ENCODE results near the gene RAPGEF4. TPM values are rescaled to one million over a fixed set of nuclear protein-coding genes. Genes with fewer than 3 reads are reported as not detected.

Gene RAPGEF4
- total and polyA plus RNA-seq, 9 of the 15 experiments (the other 6 are each of a cell fraction or from before 2014, with no cell fraction given): 0.04 to 0.33 (median 0.13) TPM; not detected in 6

GRCh38 chr2:172931256-172931894, 195.7 kb downstream of the RAPGEF4 start (continued):
- TF ChIP-seq HDAC8 (tag; IDR thresholded peaks at IDR 0.05): no peak
- peak; percentile 83 for TF ChIP-seq TCF3 (CRISPR knock-in tag; IDR thresholded peaks at IDR 0.05)
- TF ChIP-seq TAF1 (IDR thresholded peaks at IDR 0.05; ENCODE audit: control insufficient read depth, extremely low read depth, insufficient read depth, low read length, severe bottlenecking): no peak
- TF ChIP-seq MTA1 (IDR thresholded peaks at IDR 0.05; ENCODE audit: borderline replicate concordance): no peak; the same call in 1 of the 2 replicates
- no peak for TF ChIP-seq ZNF146 (CRISPR knock-in tag; IDR thresholded peaks at IDR 0.05; ENCODE audit: unreplicated experiment)
- TF ChIP-seq MCM5 (IDR thresholded peaks at IDR 0.05; ENCODE audit: low read depth): no peak
- TF ChIP-seq CBFA2T3 (IDR thresholded peaks at IDR 0.05): peak; percentile 84
- TF ChIP-seq THRAP3 (IDR thresholded peaks at IDR 0.05; ENCODE audit: borderline replicate concordance): no peak
- no peak for TF ChIP-seq NR3C1 (CRISPR knock-in tag; IDR thresholded peaks at IDR 0.05)
- no peak for TF ChIP-seq SMARCB1 (IDR thresholded peaks at IDR 0.05; ENCODE audit: insufficient read length, low read depth)
- peak; percentile 45; the same call in 1 of the 2 replicates for TF ChIP-seq NCOR1 (IDR thresholded peaks at IDR 0.05)
- TF ChIP-seq CCAR2 (IDR thresholded peaks at IDR 0.05; ENCODE audit: low read depth, low read length): no peak
- peak; percentile 50; the same call in 1 of the 2 replicates for TF ChIP-seq HDAC2 (IDR thresholded peaks at IDR 0.05)
- peak; percentile 89 for TF ChIP-seq MECOM (CRISPR knock-in tag; IDR thresholded peaks at IDR 0.05)
- TF ChIP-seq SREBF1 (IDR thresholded peaks at IDR 0.05; ENCODE audit: borderline replicate concordance, low read depth, low read length): no peak
- no peak for TF ChIP-seq SAFB (IDR thresholded peaks at IDR 0.05; ENCODE audit: borderline replicate concordance, low read depth, low read length)
- TF ChIP-seq TBL1XR1 (IDR thresholded peaks at IDR 0.05; ENCODE audit: low read length in 2 of 2): no peak
- no peak for TF ChIP-seq ZKSCAN1 (IDR thresholded peaks at IDR 0.05; ENCODE audit: low read depth, low read length)
- peak; percentile 72 for TF ChIP-seq CBFA2T2 (conservative IDR thresholded peaks at IDR 0.05)
- 0 out of 2 replicates have a peak, but pooled peaks have one; percentile 25 for TF ChIP-seq MTA2 (IDR thresholded peaks at IDR 0.05; ENCODE audit: low read depth)
- TF ChIP-seq HNRNPK (IDR thresholded peaks at IDR 0.05; ENCODE audit: low read depth, low read length, poor library complexity, severe bottlenecking): no peak
- TF ChIP-seq ZNF217 (CRISPR knock-in tag; IDR thresholded peaks at IDR 0.05): no peak
- TF ChIP-seq HIVEP1 (CRISPR knock-in tag; IDR thresholded peaks at IDR 0.05): no peak
- TF ChIP-seq TEAD4 (IDR thresholded peaks at IDR 0.05; ENCODE audit: low read length): peak; percentile 66
- TF ChIP-seq TEAD4 (CRISPR knock-in tag; IDR thresholded peaks at IDR 0.05; ENCODE audit: borderline replicate concordance): no peak
- peak; percentile 69 for TF ChIP-seq ETV1 (tag; conservative IDR thresholded peaks at IDR 0.05; ENCODE audit: low read depth)
- no peak for TF ChIP-seq HMG20A (CRISPR knock-in tag; conservative IDR thresholded peaks at IDR 0.05)
- no peak for TF ChIP-seq AFF1 (IDR thresholded peaks at IDR 0.05; ENCODE audit: low read depth in 1 of 2, partially characterized antibody in 2 of 2)
- no peak for TF ChIP-seq ZNF644 (tag; IDR thresholded peaks at IDR 0.05; ENCODE audit: low read depth)

All from K562 (cell line).